Sigmoid colon (tissue), 4 donors: ENCODE measurements around the gene TGFBR2.

Source experiments
- POLR2A ChIP-seq, 2 donors: fragments of 450-650 bp; IDR thresholded peaks; one replicate each; pipeline ENCODE4 v1.6.1; 2016; ENCODE audit warnings: antibody characterized with exemption in 2 of 2, mild to moderate bottlenecking in 2 of 2, moderate library complexity in 2 of 2
- POLR2AphosphoS5 ChIP-seq, 4 donors: sonication (generic); formaldehyde crosslinking; IDR thresholded peaks; one replicate each; pipeline ENCODE4 v1.6.1; 2017; ENCODE audit warnings: antibody characterized with exemption in 4 of 4
- TF ChIP-seq, protein P1 (sequence below), 4 experiments: fragments of 450-650 bp in 3 of 4; fragments of 200-600 bp in 1 of 4; IDR thresholded peaks; one replicate each; pipeline ENCODE4 v1.5.1; 2016 to 2019; ENCODE audit warnings: antibody characterized with exemption in 4 of 4, mild to moderate bottlenecking in 3 of 4, moderate library complexity in 2 of 4

DNA sequence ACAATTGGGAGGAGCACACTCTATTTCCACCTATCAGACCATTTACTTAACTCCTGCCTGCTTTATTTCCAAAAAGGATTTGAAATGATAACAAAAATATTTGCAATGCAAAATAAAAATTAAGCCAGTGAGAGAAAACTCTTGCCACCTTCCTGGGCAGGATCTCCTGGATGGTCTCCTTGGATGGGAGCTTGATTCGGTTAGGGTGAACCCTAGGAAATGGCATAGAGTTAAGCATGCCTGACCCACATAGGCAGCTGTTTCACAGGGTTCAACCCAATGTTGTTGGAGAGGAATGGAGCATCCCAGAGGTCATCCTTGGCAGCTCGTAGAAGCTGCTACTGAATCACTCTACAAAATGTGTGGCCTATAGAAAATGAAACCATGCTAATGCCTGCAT is 83.8 kb downstream of the TGFBR2 start:
- TF ChIP-seq, protein P1, sequence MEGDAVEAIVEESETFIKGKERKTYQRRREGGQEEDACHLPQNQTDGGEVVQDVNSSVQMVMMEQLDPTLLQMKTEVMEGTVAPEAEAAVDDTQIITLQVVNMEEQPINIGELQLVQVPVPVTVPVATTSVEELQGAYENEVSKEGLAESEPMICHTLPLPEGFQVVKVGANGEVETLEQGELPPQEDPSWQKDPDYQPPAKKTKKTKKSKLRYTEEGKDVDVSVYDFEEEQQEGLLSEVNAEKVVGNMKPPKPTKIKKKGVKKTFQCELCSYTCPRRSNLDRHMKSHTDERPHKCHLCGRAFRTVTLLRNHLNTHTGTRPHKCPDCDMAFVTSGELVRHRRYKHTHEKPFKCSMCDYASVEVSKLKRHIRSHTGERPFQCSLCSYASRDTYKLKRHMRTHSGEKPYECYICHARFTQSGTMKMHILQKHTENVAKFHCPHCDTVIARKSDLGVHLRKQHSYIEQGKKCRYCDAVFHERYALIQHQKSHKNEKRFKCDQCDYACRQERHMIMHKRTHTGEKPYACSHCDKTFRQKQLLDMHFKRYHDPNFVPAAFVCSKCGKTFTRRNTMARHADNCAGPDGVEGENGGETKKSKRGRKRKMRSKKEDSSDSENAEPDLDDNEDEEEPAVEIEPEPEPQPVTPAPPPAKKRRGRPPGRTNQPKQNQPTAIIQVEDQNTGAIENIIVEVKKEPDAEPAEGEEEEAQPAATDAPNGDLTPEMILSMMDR (IDR thresholded peaks at IDR 0.05) = no peak
- TF ChIP-seq POLR2A (IDR thresholded peaks at IDR 0.05) (no peak), POLR2AphosphoS5 (IDR thresholded peaks at IDR 0.05) (no peak)
